ENCODE results near the gene BACE1.

The BACE1 gene

GRCh38 chr11:117303101-117303500 lies 13.0 kb downstream of the BACE1 start:
- no peak overlapping the region for H3K27ac ChIP-seq
- no peak overlapping the region for H3K4me3 ChIP-seq
- H3K9me3 ChIP-seq (ENCODE audit: low read depth, low read length) = no peaks in the 10 kb centered on the region
- no peak overlapping the region for H3K9ac ChIP-seq (ENCODE audit: insufficient read length)
- no peaks in the 10 kb centered on the region for H3K36me3 ChIP-seq (ENCODE audit: insufficient read depth, low read length)
- TF ChIP-seq POLR2AphosphoS5 (IDR thresholded peaks at IDR 0.05; ENCODE audit: borderline replicate concordance, low read depth, low read length) (no peak), FOXP2 (optimal IDR thresholded peaks at IDR 0.05; ENCODE audit: control extremely low read depth, extremely low read length, insufficient read depth) (no peak), EZH2 (IDR thresholded peaks at IDR 0.05) (no peak)
- no peak for DNase-seq (ENCODE audit: low read depth, low spot score)

GRCh38 chr11:117302228-117302627 lies 13.8 kb downstream of the BACE1 start:
- H3K9me3 ChIP-seq (ENCODE audit: low read depth, low read length) = no peaks in the 10 kb centered on the region
- no peak for DNase-seq (ENCODE audit: low read depth, low spot score)
- no peak for TF ChIP-seq EZH2 (IDR thresholded peaks at IDR 0.05)
- TF ChIP-seq FOXP2 (optimal IDR thresholded peaks at IDR 0.05; ENCODE audit: control extremely low read depth, extremely low read length, insufficient read depth) = no peak
- H3K4me3 ChIP-seq = no peak overlapping the region
- no peaks in the 10 kb centered on the region for H3K36me3 ChIP-seq (ENCODE audit: insufficient read depth, low read length)
- H3K27ac ChIP-seq = no peak overlapping the region
- H3K9ac ChIP-seq (ENCODE audit: insufficient read length) = no peak overlapping the region

- no peak for DNase-seq (ENCODE audit: low read depth, low spot score)
- Histone ChIP-seq H3K4me3 (no peak overlapping the region), H3K27ac (no peak overlapping the region), H3K9ac (ENCODE audit: insufficient read length) (no peak overlapping the region), H3K36me3 (ENCODE audit: insufficient read depth, low read length) (no peaks in the 10 kb centered on the region), H3K9me3 (ENCODE audit: low read depth, low read length) (no peaks in the 10 kb centered on the region)
- TF ChIP-seq EZH2 (IDR thresholded peaks at IDR 0.05) = no peak
- no peak for TF ChIP-seq FOXP2 (optimal IDR thresholded peaks at IDR 0.05; ENCODE audit: control extremely low read depth, extremely low read length, insufficient read depth)
- TF ChIP-seq POLR2AphosphoS5 (IDR thresholded peaks at IDR 0.05; ENCODE audit: borderline replicate concordance, low read depth, low read length) = no peak
Measured at GRCh38 chr11:117300773-117301172, 15.3 kb downstream of the BACE1 start.

- no peak overlapping the region for H3K9ac ChIP-seq (ENCODE audit: insufficient read length)
- no peak overlapping the region for H3K4me3 ChIP-seq
- H3K9me3 ChIP-seq (ENCODE audit: low read depth, low read length) = no peaks in the 10 kb centered on the region
- DNase-seq (ENCODE audit: low read depth, low spot score) = no peak
- H3K36me3 ChIP-seq (ENCODE audit: insufficient read depth, low read length) = no peaks in the 10 kb centered on the region
- TF ChIP-seq EZH2 (IDR thresholded peaks at IDR 0.05) = no peak
- no peak for TF ChIP-seq FOXP2 (optimal IDR thresholded peaks at IDR 0.05; ENCODE audit: control extremely low read depth, extremely low read length, insufficient read depth)
- no peak for TF ChIP-seq POLR2AphosphoS5 (IDR thresholded peaks at IDR 0.05; ENCODE audit: borderline replicate concordance, low read depth, low read length)
- H3K27ac ChIP-seq = no peak overlapping the region
Measured at GRCh38 chr11:117300283-117300663, 15.8 kb downstream of the BACE1 start.

- Histone ChIP-seq H3K9ac (ENCODE audit: insufficient read length) (no peak overlapping the region), H3K36me3 (ENCODE audit: insufficient read depth, low read length) (no peaks in the 10 kb centered on the region), H3K4me3 (no peak overlapping the region), H3K9me3 (ENCODE audit: low read depth, low read length) (no peaks in the 10 kb centered on the region), H3K27ac (no peak overlapping the region)
- TF ChIP-seq FOXP2 (optimal IDR thresholded peaks at IDR 0.05; ENCODE audit: control extremely low read depth, extremely low read length, insufficient read depth) = no peak
- TF ChIP-seq POLR2AphosphoS5 (IDR thresholded peaks at IDR 0.05; ENCODE audit: borderline replicate concordance, low read depth, low read length) = no peak
- TF ChIP-seq EZH2 (IDR thresholded peaks at IDR 0.05) = no peak
- no peak for DNase-seq (ENCODE audit: low read depth, low spot score)
Measured at GRCh38 chr11:117299351-117300282, 16.4 kb downstream of the BACE1 start.

GRCh38 chr11:117298195-117298594 lies 17.9 kb downstream of the BACE1 start:
- no peaks in the 10 kb centered on the region for H3K9me3 ChIP-seq (ENCODE audit: low read depth, low read length)

GRCh38 chr11:117296881-117297280 lies 19.2 kb downstream of the BACE1 start:
- H3K9me3 ChIP-seq (ENCODE audit: low read depth, low read length) = no peaks in the 10 kb centered on the region
- no peak overlapping the region for H3K9ac ChIP-seq (ENCODE audit: insufficient read length)
- H3K27ac ChIP-seq = no peak overlapping the region
- no peak overlapping the region for H3K4me3 ChIP-seq
- DNase-seq (ENCODE audit: low read depth, low spot score) = no peak
- H3K36me3 ChIP-seq (ENCODE audit: insufficient read depth, low read length) = no peaks in the 10 kb centered on the region
- no peak for TF ChIP-seq POLR2AphosphoS5 (IDR thresholded peaks at IDR 0.05; ENCODE audit: borderline replicate concordance, low read depth, low read length)
- TF ChIP-seq EZH2 (IDR thresholded peaks at IDR 0.05) = no peak
- TF ChIP-seq FOXP2 (optimal IDR thresholded peaks at IDR 0.05; ENCODE audit: control extremely low read depth, extremely low read length, insufficient read depth) = no peak

More at GRCh38 chr11:117298195-117298594, 17.9 kb downstream of the BACE1 start:
- TF ChIP-seq FOXP2 (optimal IDR thresholded peaks at IDR 0.05; ENCODE audit: control extremely low read depth, extremely low read length, insufficient read depth) (no peak), EZH2 (IDR thresholded peaks at IDR 0.05) (no peak), POLR2AphosphoS5 (IDR thresholded peaks at IDR 0.05; ENCODE audit: borderline replicate concordance, low read depth, low read length) (no peak)
- H3K27ac ChIP-seq = no peak overlapping the region
- H3K4me3 ChIP-seq = no peak overlapping the region
- DNase-seq (ENCODE audit: low read depth, low spot score) = no peak
- no peaks in the 10 kb centered on the region for H3K36me3 ChIP-seq (ENCODE audit: insufficient read depth, low read length)
- H3K9ac ChIP-seq (ENCODE audit: insufficient read length) = no peak overlapping the region

GRCh38 chr11:117295438-117296137 lies 20.5 kb downstream of the BACE1 start:
- H3K36me3 ChIP-seq (ENCODE audit: insufficient read depth, low read length) = peaks cover 3% of the 10 kb centered on the region; the same call in 1 of the 2 replicates
- H3K9me3 ChIP-seq (ENCODE audit: low read depth, low read length) = no peaks in the 10 kb centered on the region
- no peak overlapping the region for H3K4me3 ChIP-seq
- TF ChIP-seq EZH2 (IDR thresholded peaks at IDR 0.05) (no peak), POLR2AphosphoS5 (IDR thresholded peaks at IDR 0.05; ENCODE audit: borderline replicate concordance, low read depth, low read length) (no peak), FOXP2 (optimal IDR thresholded peaks at IDR 0.05; ENCODE audit: control extremely low read depth, extremely low read length, insufficient read depth) (no peak)
- no peak overlapping the region for H3K27ac ChIP-seq
- no peak overlapping the region for H3K9ac ChIP-seq (ENCODE audit: insufficient read length)
- DNase-seq (ENCODE audit: low read depth, low spot score) = no peak
